Right forelimb (tissue), 1 donor: Measurements from ENCODE around the gene PDGFA.

Source experiments
- DNase-seq: peaks from one replicate; pipeline ENCODE4 v3.0.0-alpha.2; 2018

PDGFA gene

GRCh38 chr7:516606-517456, 2.8 kb downstream of the PDGFA start:
- peak; percentile 75 for DNase-seq

DNA sequence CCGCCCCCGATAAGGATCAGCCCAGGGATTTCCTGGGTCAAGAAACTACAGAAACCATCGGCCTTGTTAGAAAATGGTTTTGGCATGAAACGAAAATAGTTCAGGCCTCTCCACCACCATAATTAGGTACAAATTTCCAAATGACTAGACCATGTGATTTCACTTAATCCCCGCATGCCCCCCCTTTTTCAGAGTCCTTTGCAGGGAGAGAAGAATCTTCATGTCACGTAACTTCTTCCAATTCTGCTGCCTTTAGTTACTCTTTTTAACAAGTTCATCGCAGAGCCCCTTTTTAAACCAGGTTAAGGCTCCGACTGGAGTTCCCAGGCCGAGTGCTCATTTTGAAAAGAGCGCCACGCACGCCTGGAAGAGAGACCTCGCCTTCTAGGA, 3.4 kb downstream of the PDGFA start:
- DNase-seq = no peak

GRCh38 chr7:515628-516027, 4.0 kb downstream of the PDGFA start:
- DNase-seq = no peak

GRCh38 chr7:514651-515598, 4.7 kb downstream of the PDGFA start:
- DNase-seq = no peak

- no peak for DNase-seq
Measured at GRCh38 chr7:514242-514641, 5.4 kb downstream of the PDGFA start.

DNA sequence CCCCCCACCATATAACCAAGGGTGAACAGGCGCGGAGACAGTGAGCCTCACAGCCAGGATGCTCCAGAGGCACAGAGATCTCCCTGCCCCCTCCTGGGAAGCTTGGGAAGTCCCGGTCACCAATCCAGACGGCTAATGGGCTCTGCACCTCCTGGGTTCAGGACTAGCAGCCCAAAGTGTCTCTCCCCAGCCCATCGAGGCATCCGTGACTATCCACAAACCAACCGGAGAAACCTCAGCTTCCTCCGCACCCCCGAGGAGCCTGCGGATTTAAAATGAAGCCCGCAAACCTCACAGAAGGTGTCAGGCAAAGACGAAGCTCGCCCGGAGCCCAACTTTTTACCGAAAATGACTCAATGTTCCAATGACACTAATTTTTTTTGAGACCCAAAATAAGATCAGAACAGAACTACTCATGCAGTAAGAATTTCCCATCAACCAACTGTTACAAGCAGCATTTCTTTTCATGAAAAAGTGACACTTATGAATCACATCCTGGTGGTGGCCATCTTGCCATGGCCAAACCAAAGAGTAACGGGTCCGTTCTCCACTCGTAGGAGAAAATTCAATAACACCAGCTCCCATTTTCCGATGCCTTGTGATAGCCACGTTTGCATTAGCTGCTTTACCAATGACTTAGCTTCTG, 6.0 kb downstream of the PDGFA start:
- no peak for DNase-seq

- DNase-seq = no peak
Measured at GRCh38 chr7:512541-513311, 6.9 kb downstream of the PDGFA start.

- DNase-seq = no peak
Measured at GRCh38 chr7:512146-512510, 7.5 kb downstream of the PDGFA start.

- DNase-seq = no peak
Measured at GRCh38 chr7:511476-512145, 8.0 kb downstream of the PDGFA start.

GRCh38 chr7:510782-511281, 8.8 kb downstream of the PDGFA start:
- no peak for DNase-seq

DNA sequence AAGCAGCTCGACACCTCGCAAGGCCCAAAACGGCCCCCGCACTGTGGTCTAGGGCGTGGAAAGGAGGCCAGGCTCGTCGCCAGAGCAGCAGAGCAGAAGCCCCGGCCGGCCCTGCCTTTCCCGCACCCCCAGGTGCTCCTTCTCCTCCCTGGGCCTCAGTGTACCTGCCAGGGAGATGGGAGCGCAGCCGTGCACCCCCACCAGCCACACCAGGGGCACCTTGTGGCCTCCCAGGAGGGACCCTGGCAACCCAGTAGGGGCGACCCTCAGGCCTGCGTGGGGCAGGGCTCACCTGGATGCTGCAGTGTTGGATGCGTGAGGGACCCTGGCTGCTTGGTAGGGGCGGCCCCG, 9.5 kb downstream of the PDGFA start:
- no peak for DNase-seq

DNA sequence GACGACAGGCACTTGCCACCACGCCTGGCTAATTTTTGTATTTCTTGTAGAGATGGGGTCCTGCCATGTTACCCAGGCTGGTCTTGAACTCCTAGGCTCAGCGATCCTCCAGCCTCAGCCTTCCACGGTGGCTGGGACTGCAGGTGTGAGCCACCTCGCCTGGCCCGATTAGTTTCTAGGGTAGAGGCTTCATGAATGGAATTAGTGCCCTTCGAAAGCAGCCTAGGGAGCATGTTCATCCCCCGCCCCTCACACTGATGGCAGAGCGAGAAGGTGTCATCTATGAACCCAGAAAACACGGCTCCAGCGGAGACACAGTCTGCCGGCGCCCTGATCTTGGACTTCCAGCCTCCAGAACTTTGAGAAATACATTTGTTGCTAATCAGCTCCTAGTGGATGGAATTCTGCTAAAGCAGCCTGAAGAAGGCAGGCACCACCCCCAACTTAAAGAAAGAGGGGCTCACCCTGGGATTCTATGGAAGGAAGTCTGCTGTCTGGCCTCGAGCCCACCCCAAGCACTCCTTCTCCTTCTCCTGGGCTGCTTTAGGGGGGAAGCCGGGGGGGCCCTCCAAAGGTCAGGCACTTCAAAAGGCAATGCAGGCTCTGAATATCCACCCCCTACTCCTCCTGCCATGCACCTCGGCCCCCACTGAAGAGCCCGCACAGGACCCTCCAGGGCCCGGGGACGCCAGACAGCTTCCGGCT, 10.1 kb downstream of the PDGFA start:
- DNase-seq = no peak

DNA sequence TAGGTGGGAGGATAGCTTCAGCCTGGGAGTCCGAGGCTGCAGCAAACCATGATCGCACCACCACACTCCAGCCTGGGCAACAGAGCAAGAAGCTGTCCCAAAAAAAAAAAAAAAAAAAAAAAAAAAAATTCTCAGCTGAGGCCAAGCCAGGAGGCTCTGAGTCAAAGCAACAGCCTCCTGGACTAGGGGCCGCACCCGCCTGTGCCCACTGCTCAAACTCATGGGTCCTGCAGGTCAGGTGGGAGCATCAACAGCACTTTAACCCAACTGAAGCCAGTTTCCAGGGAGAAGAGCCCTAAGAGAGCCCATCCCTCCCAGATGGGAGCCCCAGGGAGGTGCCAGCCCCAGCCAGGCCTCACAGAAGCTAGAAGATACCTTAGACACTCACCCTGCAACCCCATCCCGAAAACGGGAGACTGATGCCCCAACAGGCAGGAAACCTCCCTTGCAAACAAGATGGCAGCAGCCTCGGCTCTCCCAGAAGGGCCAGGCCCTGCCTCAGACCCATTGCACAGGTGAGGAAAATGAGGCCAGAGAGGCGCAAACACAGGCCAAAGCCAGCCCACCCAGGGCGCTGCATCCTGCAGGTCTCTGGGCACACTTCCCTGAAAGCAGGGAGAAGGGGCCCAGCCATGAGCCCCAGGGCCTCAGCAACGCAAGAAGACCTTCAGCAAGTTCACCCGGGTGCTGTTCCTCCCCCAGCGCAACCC, 11.0 kb downstream of the PDGFA start:
- peak; percentile 35 for DNase-seq

DNA sequence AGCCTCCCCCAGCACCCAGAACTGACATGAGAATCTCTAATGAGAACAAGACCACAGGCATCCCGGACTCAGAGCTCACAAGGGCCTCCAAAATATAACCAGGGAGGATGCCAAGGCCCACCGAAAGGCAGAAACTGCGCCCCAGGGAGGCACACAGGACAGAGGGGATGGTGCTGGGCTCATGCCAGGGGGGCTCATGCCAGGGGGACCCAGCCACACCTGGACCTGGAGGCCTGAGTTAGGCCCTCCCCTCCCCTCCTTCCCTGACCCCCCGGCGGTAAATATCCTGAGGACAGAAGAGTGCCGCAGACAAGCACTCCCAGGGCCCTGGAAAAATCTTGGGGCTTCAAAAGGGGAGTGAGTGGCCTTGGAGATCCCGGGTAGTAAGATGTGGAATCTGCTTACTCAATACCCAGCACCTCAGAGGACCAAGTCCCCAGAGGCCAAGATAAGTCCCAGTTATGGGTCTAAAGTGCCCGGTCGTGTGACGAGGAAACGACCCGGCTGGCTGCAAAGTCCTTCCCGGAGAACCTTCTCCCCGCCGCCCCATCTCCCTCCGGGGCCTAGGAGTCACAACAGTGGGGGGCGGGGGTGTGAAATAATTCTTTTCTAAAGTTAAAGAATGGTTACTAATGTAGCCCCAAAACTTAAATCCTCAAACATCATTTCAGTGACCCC, 11.9 kb downstream of the PDGFA start:
- DNase-seq = peak; percentile 30

DNA sequence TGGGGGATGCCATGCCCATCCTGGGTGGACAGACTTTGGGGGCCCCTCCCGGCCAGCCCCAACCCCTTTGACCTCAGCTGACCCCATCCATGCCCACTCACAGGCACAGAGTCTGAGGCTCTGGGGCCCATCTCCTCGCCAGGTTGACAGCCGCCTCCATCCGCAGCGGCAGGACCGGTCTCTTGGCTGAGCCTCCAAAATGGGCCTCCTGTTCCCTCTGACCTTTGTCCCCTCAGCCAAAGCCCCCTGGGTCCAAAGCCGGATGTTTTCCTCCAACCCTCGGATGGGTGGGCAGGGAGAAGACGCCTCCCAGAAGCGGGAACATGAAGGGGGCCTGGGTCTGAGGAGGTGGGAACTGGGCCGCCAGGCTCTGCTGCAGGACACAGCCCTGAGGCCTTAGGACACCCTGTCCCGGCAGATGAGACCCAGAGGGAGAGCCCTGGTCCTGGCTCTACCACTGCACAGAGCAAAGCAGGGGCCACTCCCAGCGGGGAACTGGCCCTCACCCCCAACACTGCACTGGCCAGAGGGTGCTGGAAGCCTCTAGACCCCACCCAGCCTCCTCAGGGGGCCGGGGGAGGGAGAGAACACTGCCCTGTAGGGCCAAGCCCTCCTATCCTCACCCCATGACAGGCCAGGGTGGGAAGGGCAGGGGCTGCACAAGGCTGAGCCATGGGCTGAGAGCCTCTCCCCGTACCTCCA, 12.6 kb downstream of the PDGFA start:
- DNase-seq = peak; percentile 26

DNA sequence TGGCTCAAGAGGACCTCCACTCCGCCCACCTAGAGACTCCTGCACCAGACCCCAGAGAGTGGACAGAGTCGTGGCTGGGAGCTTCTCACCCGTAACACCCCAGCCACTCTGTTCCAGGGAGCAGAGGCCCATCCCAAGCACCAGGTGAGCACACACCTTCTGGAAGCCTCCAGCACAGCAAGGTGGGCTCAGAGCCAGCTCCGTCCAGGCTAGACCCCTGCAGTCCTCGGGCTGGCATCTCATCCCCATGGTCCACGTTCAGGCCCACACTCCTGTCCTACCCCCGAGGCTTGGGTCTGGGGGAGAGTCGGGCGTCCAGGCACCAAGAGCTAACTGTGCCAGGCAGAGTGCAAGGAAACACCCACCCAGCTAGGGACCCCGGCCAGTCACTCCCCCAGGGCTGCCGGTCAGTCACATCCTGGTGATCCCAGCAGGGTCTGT, 13.2 kb downstream of the PDGFA start:
- no peak for DNase-seq

GRCh38 chr7:505171-505570, 14.5 kb downstream of the PDGFA start:
- DNase-seq = peak; percentile 38

DNA sequence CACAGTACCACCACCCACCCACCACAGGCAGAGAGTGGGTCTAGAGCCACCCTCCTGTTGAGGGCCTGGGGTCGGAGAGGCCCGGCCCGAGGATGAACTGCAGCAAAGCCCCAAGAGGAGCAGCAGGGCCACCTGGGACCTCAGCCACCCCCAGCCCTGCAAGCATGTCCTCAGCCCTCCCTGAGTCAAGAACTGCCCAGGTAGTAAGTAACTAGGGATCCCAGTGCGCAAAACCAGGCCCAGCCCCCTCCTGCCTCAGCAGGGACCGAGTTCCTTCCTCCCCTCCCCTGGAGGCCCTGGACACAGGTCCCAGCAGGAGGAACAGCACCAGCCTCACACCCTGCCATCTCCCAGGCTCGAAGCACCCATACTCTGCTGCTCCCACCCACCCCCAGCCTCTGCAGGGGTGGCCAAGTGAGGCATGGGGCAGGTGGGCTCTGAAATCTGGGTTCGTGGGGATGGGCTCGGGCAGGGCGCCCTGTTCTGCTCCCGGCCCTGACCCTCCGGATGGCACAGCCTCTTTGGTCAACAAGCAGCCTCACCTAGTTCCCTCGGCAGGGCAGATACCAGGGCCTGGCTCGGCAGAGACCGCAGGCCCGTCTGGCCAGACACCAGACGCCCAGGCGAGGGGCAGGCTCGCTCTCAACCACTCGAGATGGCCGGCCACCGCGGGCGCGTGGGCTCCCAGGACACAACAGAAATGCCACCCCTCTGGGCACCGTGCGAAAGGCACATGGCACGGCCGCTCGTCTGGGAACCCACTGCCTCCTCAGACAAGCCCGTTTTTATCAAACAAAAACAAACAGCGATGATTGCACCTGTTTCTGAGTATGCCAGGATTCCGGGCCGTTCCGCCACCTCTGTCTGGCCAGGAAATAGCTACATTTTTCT, 15.2 kb downstream of the PDGFA start:
- peak; percentile 39 for DNase-seq
